Loucy (cell line): ENCODE measurements around the gene C5orf24.
"Not testable (repeated sequence)": the region's sequence is repeated elsewhere in the genome, so short reads cannot be mapped to it uniquely, and the experiment has no call there.

Source experiments
- H2AFZ ChIP-seq: fragments of 200-600 bp; sonication (generic); 2 replicates; pipeline ENCODE4 v1.6.0; 2016; ENCODE audit warnings: antibody characterized with exemption, mild to moderate bottlenecking, low read length, moderate library complexity
- H3F3A ChIP-seq: fragments of 200-600 bp; 2 replicates; pipeline ENCODE4 v1.6.0; 2016; ENCODE audit warnings: antibody characterized with exemption, low read depth, mild to moderate bottlenecking
- H3K27me3 ChIP-seq: fragments of 200-600 bp; sonication (generic); 2 replicates; pipeline ENCODE4 v1.6.1; 2014; ENCODE audit warnings: low read length, mild to moderate bottlenecking; ENCODE audit not compliant: insufficient read depth, poor library complexity, severe bottlenecking
- H3K36me3 ChIP-seq: fragments of 200-600 bp; sonication (generic); 2 replicates; pipeline ENCODE4 v1.6.1; 2016; ENCODE audit warnings: low read length; ENCODE audit not compliant: insufficient read depth
- H3K4me1 ChIP-seq: fragments of 200-600 bp; sonication (generic); 2 replicates; pipeline ENCODE4 v1.5.1; 2014; ENCODE audit warnings: low read length, mild to moderate bottlenecking; ENCODE audit not compliant: insufficient read depth, poor library complexity, severe bottlenecking
- H3K4me2 ChIP-seq: fragments of 200-600 bp; sonication (generic); 2 replicates; pipeline ENCODE4 v1.6.0; 2014; ENCODE audit warnings: antibody characterized with exemption, low read length, low read depth, mild to moderate bottlenecking; ENCODE audit not compliant: poor library complexity, severe bottlenecking
- H3K4me3 ChIP-seq: fragments of 200-600 bp; sonication (generic); 2 replicates; pipeline ENCODE4 v1.5.1; 2014; ENCODE audit warnings: low read length, mild to moderate bottlenecking, mixed read lengths; ENCODE audit not compliant: poor library complexity, severe bottlenecking
- H3K79me2 ChIP-seq: fragments of 200-600 bp; sonication (generic); 2 replicates; pipeline ENCODE4 v1.6.1; 2014; ENCODE audit warnings: low read length; ENCODE audit not compliant: insufficient read depth
- H3K9ac ChIP-seq: fragments of 200-600 bp; sonication (generic); 2 replicates; pipeline ENCODE4 v1.6.0; 2014; ENCODE audit warnings: mild to moderate bottlenecking, low read depth, low read length, moderate library complexity; ENCODE audit not compliant: poor library complexity, severe bottlenecking
- H3K9me2 ChIP-seq: fragments of 200-600 bp; sonication (generic); replicated peaks from 2 replicates; pipeline ENCODE4 v1.6.1; 2016; ENCODE audit warnings: low read depth, low read length, mixed read lengths
- H3K9me3 ChIP-seq: fragments of 200-600 bp; sonication (generic); 2 replicates; pipeline ENCODE4 v1.6.1; 2014; ENCODE audit warnings: mild to moderate bottlenecking, antibody characterized with exemption, low read length, low read depth; ENCODE audit not compliant: insufficient read depth
- H4K20me1 ChIP-seq: fragments of 200-600 bp; sonication (generic); 2 replicates; pipeline ENCODE4 v1.6.0; 2014; ENCODE audit warnings: antibody characterized with exemption, low read length, mild to moderate bottlenecking; ENCODE audit not compliant: insufficient read depth, poor library complexity, severe bottlenecking
- EZH2phosphoT487 ChIP-seq: fragments of 200-600 bp; IDR thresholded peaks from 2 replicates; pipeline ENCODE4 v1.6.1; 2018; ENCODE audit warnings: antibody characterized with exemption, mild to moderate bottlenecking, moderate library complexity, borderline replicate concordance
- TF ChIP-seq, protein P1 (sequence below): fragments of 200-600 bp; sonication (generic); conservative IDR thresholded peaks from 2 replicates; pipeline ENCODE4 v1.5.1; 2014; ENCODE audit warnings: mild to moderate bottlenecking, antibody characterized with exemption, low read length

The C5orf24 gene

DNA sequence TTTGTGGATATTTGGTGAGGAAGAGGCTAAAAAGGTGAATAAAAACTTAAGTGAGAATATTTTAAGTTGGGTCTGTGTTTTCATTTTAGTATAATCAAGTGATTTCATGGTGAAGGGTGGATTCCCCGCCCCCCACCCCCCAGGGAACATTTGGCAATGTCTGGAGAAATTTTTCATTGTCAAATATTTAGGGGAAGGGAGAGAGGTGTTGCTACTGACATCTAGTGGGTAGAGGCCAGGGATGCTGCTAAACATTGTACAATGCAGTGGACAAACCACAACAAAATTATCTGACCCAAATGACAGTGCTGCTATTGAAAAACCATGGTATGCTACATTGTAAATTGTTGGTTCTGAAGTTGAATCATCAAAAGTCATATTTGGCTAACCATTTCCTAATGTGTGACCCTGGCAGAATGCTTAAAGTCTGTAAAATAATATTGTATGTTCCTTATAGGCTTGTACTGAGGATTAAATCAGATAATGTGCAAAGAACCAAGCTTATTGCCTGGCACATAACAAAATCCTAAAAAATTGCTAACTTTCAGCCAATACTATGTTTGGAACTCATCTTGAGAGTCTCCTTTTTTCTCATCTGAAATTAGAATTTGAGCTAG, 5.6 kb downstream of the C5orf24 start:
- H3K36me3 ChIP-seq, result peaks cover 10% of the 10 kb centered on the region; the same call in 1 of the 2 replicates
- no peak overlapping the region for H3K9ac ChIP-seq
- H3K4me2 ChIP-seq, result peak overlapping the region; percentile 40
- no peaks in the 10 kb centered on the region for H3K27me3 ChIP-seq
- TF ChIP-seq, protein P1, sequence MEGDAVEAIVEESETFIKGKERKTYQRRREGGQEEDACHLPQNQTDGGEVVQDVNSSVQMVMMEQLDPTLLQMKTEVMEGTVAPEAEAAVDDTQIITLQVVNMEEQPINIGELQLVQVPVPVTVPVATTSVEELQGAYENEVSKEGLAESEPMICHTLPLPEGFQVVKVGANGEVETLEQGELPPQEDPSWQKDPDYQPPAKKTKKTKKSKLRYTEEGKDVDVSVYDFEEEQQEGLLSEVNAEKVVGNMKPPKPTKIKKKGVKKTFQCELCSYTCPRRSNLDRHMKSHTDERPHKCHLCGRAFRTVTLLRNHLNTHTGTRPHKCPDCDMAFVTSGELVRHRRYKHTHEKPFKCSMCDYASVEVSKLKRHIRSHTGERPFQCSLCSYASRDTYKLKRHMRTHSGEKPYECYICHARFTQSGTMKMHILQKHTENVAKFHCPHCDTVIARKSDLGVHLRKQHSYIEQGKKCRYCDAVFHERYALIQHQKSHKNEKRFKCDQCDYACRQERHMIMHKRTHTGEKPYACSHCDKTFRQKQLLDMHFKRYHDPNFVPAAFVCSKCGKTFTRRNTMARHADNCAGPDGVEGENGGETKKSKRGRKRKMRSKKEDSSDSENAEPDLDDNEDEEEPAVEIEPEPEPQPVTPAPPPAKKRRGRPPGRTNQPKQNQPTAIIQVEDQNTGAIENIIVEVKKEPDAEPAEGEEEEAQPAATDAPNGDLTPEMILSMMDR, result peak; percentile 54
- no peak for TF ChIP-seq EZH2phosphoT487
- no peaks in the 10 kb centered on the region for H3K9me3 ChIP-seq
- no peaks in the 10 kb centered on the region for H3K9me2 ChIP-seq
- H2AFZ ChIP-seq, result no peak overlapping the region
- H3K4me3 ChIP-seq, result peak overlapping the region; percentile 34
- peaks cover 3% of the 10 kb centered on the region for H3K4me1 ChIP-seq
- H3F3A ChIP-seq, result no peaks in the 10 kb centered on the region
- H3K79me2 ChIP-seq, result peaks cover 58% of the 10 kb centered on the region
- peaks cover 8% of the 10 kb centered on the region for H4K20me1 ChIP-seq

- not testable (repeated sequence) for H3K4me1 ChIP-seq, H2AFZ ChIP-seq, H3K27me3 ChIP-seq, H3K4me2 ChIP-seq, H3K9me3 ChIP-seq, H3K4me3 ChIP-seq, H3F3A ChIP-seq, H3K9ac ChIP-seq, H3K9me2 ChIP-seq, H4K20me1 ChIP-seq
- H3K79me2 ChIP-seq, result peaks cover 21% of the 10 kb centered on the region; the same call in 1 of the 2 replicates
- peaks cover 18% of the 10 kb centered on the region; the same call in 1 of the 2 replicates for H3K36me3 ChIP-seq
Measured at GRCh38 chr5:134856465-134856864, 10.7 kb downstream of the C5orf24 start.

DNA sequence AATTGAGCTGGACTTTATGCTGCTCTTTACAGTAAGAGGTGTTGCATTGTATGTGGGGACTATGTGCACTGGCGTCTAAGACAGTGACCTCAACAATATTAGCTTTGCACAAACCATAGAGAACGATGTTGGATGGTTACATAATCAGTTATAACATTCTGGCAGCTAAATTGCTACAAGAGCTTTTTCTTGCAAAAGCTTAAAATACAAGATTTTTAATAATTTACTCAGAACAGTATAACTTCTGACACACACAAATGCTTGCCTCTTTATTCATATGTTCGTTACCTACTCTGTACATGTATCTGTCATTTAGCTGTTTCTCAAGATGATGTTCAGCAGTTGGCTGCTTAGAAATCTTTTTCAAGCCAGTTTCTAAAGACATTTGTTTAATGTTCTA, 11.6 kb downstream of the C5orf24 start:
- no peaks in the 10 kb centered on the region for H3K27me3 ChIP-seq
- H3K9me3 ChIP-seq, result no peaks in the 10 kb centered on the region
- H2AFZ ChIP-seq, result no peak overlapping the region
- no peak overlapping the region for H3K4me2 ChIP-seq
- peaks cover 13% of the 10 kb centered on the region; the same call in 1 of the 2 replicates for H3K79me2 ChIP-seq
- TF ChIP-seq EZH2phosphoT487, result no peak
- H4K20me1 ChIP-seq, result peaks cover 3% of the 10 kb centered on the region
- H3K9ac ChIP-seq, result no peak overlapping the region
- H3K4me3 ChIP-seq, result no peak overlapping the region
- H3K4me1 ChIP-seq, result no peaks in the 10 kb centered on the region
- peaks cover 18% of the 10 kb centered on the region; the same call in 1 of the 2 replicates for H3K36me3 ChIP-seq
- H3K9me2 ChIP-seq, result no peaks in the 10 kb centered on the region
- H3F3A ChIP-seq, result no peaks in the 10 kb centered on the region

DNA sequence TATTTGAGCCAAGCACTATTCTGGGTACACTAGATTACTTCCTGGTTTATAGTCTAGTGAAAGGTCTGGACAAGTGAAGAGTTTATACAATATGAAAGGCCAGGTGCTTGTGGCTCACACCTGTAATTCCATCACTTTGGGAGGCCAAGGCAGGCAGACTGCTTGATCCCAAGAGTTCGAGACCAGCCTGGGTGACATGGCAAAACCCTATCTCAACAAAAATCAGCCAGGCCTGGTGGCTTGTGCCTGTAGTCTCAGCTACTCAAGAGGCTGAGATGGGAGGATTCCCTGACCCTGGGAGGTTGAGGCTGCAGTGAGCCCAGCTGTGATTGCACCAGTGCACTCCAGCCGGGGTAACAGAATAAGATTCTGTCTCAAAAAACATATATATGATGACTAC, 18.9 kb downstream of the C5orf24 start:
- Histone ChIP-seq H3K27me3 (no peaks in the 10 kb centered on the region), H3K4me1 (no peaks in the 10 kb centered on the region), H3K4me2 (no peak overlapping the region), H3K9ac (no peak overlapping the region), H3K36me3 (no peaks in the 10 kb centered on the region), H4K20me1 (no peaks in the 10 kb centered on the region), H3K9me2 (no peaks in the 10 kb centered on the region), H3K4me3 (no peak overlapping the region), H2AFZ (no peak overlapping the region), H3F3A (no peaks in the 10 kb centered on the region), H3K9me3 (no peaks in the 10 kb centered on the region), H3K79me2 (no peaks in the 10 kb centered on the region)
- TF ChIP-seq EZH2phosphoT487, result no peak
- TF ChIP-seq, protein P1, result no peak
